K562 (cell line): ENCODE data around the gene TRUB2. TPM values are rescaled to one million over a fixed set of nuclear protein-coding genes. Genes with fewer than 3 reads are reported as not detected.

Experiments
- CEBPG ChIP-seq, 3 experiments: fragments of 200-800 bp in 1 of 3; sonication (Bioruptor generic) in 1 of 3; sonication (generic) in 1 of 3; formaldehyde crosslinking in 1 of 3; IDR thresholded peaks in 2 of 3; conservative IDR thresholded peaks in 1 of 3; 2 replicates each; pipeline versions ENCODE4 v1.6.1 to v1.8.0; 2016 to 2022; ENCODE audit warnings: missing compliant biosample characterization in 2 of 3, missing genetic modification characterization in 2 of 3, mild to moderate bottlenecking in 1 of 3, missing genetic modification reagents in 1 of 3
- CHD2 ChIP-seq: IDR thresholded peaks from 2 replicates; pipeline ENCODE4 v1.6.1; 2011; ENCODE audit warnings: low read depth, low read length
- ESRRA ChIP-seq: fragments of 450-650 bp; IDR thresholded peaks from 2 replicates; pipeline ENCODE4 v1.6.1; 2014; ENCODE audit warnings: low read depth, mild to moderate bottlenecking, moderate library complexity, borderline replicate concordance
- FOS ChIP-seq: IDR thresholded peaks from 3 replicates; pipeline ENCODE4 v1.6.1; 2011; ENCODE audit not compliant: insufficient read length; ENCODE audit errors: extremely low read depth
- FOXK1 ChIP-seq: sonication (generic); formaldehyde crosslinking; IDR thresholded peaks from 2 replicates; pipeline ENCODE4 v1.8.0; 2022; ENCODE audit warnings: missing genetic modification reagents, mild to moderate bottlenecking, borderline replicate concordance
- GABPB1 ChIP-seq: sonication (generic); formaldehyde crosslinking; IDR thresholded peaks from 2 replicates; pipeline ENCODE4 v1.8.0; 2022; ENCODE audit warnings: mild to moderate bottlenecking, missing genetic modification reagents
- GTF2A2 ChIP-seq: IDR thresholded peaks from 2 replicates; pipeline ENCODE4 v1.6.1; 2016; ENCODE audit warnings: mild to moderate bottlenecking, missing genetic modification characterization, missing compliant biosample characterization
- HCFC1 ChIP-seq: IDR thresholded peaks from 2 replicates; pipeline ENCODE4 v1.6.1; 2012; ENCODE audit warnings: low read depth, low read length, improper control_type of control experiment
- NCOR1 ChIP-seq: fragments of 450-650 bp; IDR thresholded peaks from 2 replicates; pipeline ENCODE4 v1.6.1; 2016; ENCODE audit warnings: mild to moderate bottlenecking, moderate library complexity
- NR4A1 ChIP-seq, 2 experiments: fragments of 250-450 bp in 1 of 2; fragments of 450-650 bp in 1 of 2; sonication (Bioruptor Pico) in 1 of 2; IDR thresholded peaks; 2 replicates each; pipeline versions ENCODE4 v1.4.0 to v1.6.1; 2016 to 2020; ENCODE audit warnings: mild to moderate bottlenecking in 2 of 2, missing compliant biosample characterization in 1 of 2, missing genetic modification characterization in 1 of 2, moderate library complexity in 1 of 2
- PCBP1 ChIP-seq: fragments of 200-400 bp; formaldehyde crosslinking; IDR thresholded peaks from 2 replicates; pipeline ENCODE4 v1.6.1; 2018; ENCODE audit warnings: mild to moderate bottlenecking, low read depth, low read length; ENCODE audit not compliant: poor library complexity, severe bottlenecking
- RB1 ChIP-seq: fragments of 450-650 bp; IDR thresholded peaks from 2 replicates; pipeline ENCODE4 v1.6.1; 2017; ENCODE audit warnings: low read depth, mild to moderate bottlenecking
- RBBP5 ChIP-seq: fragments of 200-600 bp; sonication (generic); IDR thresholded peaks from 2 replicates; pipeline ENCODE4 v1.6.1; 2012; ENCODE audit warnings: borderline replicate concordance, mild to moderate bottlenecking, low read length, control low read depth, inconsistent platforms; ENCODE audit not compliant: insufficient read depth, poor library complexity, severe bottlenecking
- SIN3A ChIP-seq, 2 experiments: fragments of 150-350 bp in 1 of 2; IDR thresholded peaks; 2 replicates each; pipeline ENCODE4 v1.6.1; 2011 to 2016; ENCODE audit warnings: borderline replicate concordance in 2 of 2, low read depth in 2 of 2, low read length in 2 of 2, mild to moderate bottlenecking in 2 of 2, moderate library complexity in 2 of 2; ENCODE audit not compliant: control insufficient read depth in 1 of 2
- SMAD4 ChIP-seq: fragments of 250-450 bp; sonication (Bioruptor Pico); conservative IDR thresholded peaks from 2 replicates; pipeline ENCODE4 v1.8.0; 2021; ENCODE audit warnings: inconsistent platforms, mild to moderate bottlenecking, moderate library complexity
- SUPT5H ChIP-seq: fragments of 450-650 bp; IDR thresholded peaks from 2 replicates; pipeline ENCODE4 v1.6.1; 2016
- TCFL5 ChIP-seq: fragments of 250-450 bp; sonication (Bioruptor Pico); conservative IDR thresholded peaks from 2 replicates; pipeline ENCODE4 v1.6.1; 2021; ENCODE audit warnings: mild to moderate bottlenecking, moderate library complexity, matching md5 sums
- YY1 ChIP-seq, 3 experiments: IDR thresholded peaks; 2 replicates each; pipeline ENCODE4 v1.6.1; 2011; ENCODE audit warnings: low read length in 2 of 3, mild to moderate bottlenecking in 2 of 3, moderate library complexity in 2 of 3, borderline replicate concordance in 1 of 3, control low read depth in 1 of 3, low read depth in 1 of 3; ENCODE audit not compliant: insufficient read depth in 3 of 3, insufficient replicate concordance in 2 of 3, control insufficient read depth in 1 of 3, insufficient read length in 1 of 3; ENCODE audit errors: extremely low read depth in 1 of 3
- ZNF121 ChIP-seq: sonication (generic); formaldehyde crosslinking; conservative IDR thresholded peaks from 2 replicates; pipeline ENCODE4 v1.8.0; 2022; ENCODE audit warnings: missing genetic modification reagents
- ZNF253 ChIP-seq: fragments of 250-450 bp; sonication (Bioruptor Pico); conservative IDR thresholded peaks from 2 replicates; pipeline ENCODE4 v1.6.1; 2021; ENCODE audit warnings: mild to moderate bottlenecking
- ZNF75A ChIP-seq: fragments of 450-650 bp; formaldehyde crosslinking; IDR thresholded peaks from 2 replicates; pipeline ENCODE4 v1.4.0; 2020; ENCODE audit warnings: mild to moderate bottlenecking
- polyA plus RNA-seq, 8 experiments: library from polyadenylated mRNA; depleted of rRNA in 4 of 8; stranded (reverse) in 5 of 8; unstranded in 3 of 8; fragments of >200 nt; fragmentation: Nextera tagmentation in 2 of 8; fragmentation: Illumina TruSeq in 1 of 8; extraction: Ambion mirVana in 2 of 8; extraction: Trizol in 1 of 8; gene quantifications; 2 replicates each; pipeline versions ENCODE4 v1.2.1 to v1.2.3, GENCODE V29; 2011 to 2014; ENCODE audit warnings: inconsistent platforms in 1 of 8, missing spikeins in 1 of 8
- total RNA-seq, 7 experiments: library from RNA; depleted of rRNA in 6 of 7; stranded (reverse); fragments of >200 nt in 6 of 7; fragmentation: Illumina TruSeq in 2 of 7; extraction: Trizol in 2 of 7; gene quantifications; 2 replicates each; pipeline versions ENCODE4 v1.2.1 to v1.2.3, GENCODE V29; 2011 to 2021; ENCODE audit warnings: low replicate concordance in 1 of 7
- TF ChIP-seq, protein P1 (sequence below), 3 experiments: fragments of 200-800 bp in 1 of 3; sonication (Bioruptor generic) in 1 of 3; sonication (generic) in 1 of 3; formaldehyde crosslinking in 1 of 3; IDR thresholded peaks; 2 replicates each; pipeline versions ENCODE4 v1.6.1 to v1.8.0; 2016 to 2022; ENCODE audit warnings: mild to moderate bottlenecking in 2 of 3, missing compliant biosample characterization in 2 of 3, missing genetic modification characterization in 2 of 3, missing genetic modification reagents in 1 of 3
- TF ChIP-seq, protein P2 (sequence below): fragments of 250-450 bp; sonication (Bioruptor Pico); IDR thresholded peaks from 2 replicates; pipeline ENCODE4 v1.8.0; 2021; ENCODE audit warnings: mild to moderate bottlenecking, moderate library complexity

The TRUB2 gene
- total and polyA plus RNA-seq, 9 of the 15 experiments (the other 6 are each of a cell fraction or from before 2014, with no cell fraction given) = 9.3 to 110 (median 63.0) TPM

DNA sequence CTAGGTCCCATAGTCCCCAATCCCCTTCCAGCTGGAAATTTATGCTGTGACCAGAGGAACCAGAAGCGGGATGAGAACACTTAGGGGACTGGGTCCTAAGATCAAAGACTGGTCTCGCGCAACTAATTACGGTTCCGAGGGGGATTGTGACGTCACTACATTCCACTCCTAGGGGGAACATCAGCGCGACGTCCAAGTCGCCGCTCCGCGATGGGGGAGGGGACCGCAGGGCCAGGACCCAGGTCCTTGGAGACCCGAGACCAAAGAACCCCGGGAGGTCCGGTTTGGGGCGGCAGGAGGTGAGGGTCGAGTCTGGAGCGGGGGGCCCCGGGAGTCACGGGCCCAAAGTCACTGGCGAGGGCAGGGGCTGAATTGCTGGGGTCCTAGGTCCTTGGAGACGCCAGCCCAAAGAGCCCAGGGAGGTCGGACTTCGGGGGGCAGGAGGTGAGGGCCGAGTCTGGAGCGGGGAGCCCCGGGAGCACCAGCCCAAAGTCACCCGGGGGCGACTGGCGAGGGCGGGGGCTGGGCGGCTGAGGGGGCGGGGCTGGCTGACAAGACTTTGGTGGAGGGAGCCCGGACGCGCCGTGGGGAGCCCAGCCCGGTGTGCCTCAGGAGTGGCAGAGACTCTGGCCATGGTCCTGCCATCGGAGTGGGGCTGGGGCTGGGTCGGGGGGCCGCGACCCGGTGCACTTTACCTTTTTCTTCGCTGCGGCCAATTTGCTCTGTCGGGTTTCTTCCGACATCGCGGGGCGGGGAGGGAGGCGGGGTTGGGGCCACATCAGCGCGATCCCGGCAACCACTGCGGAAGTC, 46.8 kb downstream of the TRUB2 start, which contains the start of gene GOLGA2 (continued):
- peak; percentile 77; the same call in 1 of the 2 replicates for TF ChIP-seq NR4A1 (CRISPR knock-in tag; IDR thresholded peaks at IDR 0.05)
- peak; percentile 69; the same call in 1 of the 2 replicates for TF ChIP-seq NR4A1 (tag; IDR thresholded peaks at IDR 0.05)
- 0 out of 2 replicates have a peak, but pooled peaks have one; percentile 52 for TF ChIP-seq TCFL5 (CRISPR knock-in tag)
- TF ChIP-seq YY1 (IDR thresholded peaks at IDR 0.05; ENCODE audit: borderline replicate concordance in 1 of 3, control insufficient read depth in 1 of 3, extremely low read depth in 1 of 3, insufficient read depth in 3 of 3, insufficient read length in 1 of 3, insufficient replicate concordance in 2 of 3, low read depth in 1 of 3, low read length in 2 of 3) = no peak
- no peak for TF ChIP-seq SUPT5H
- peak; percentile 69 for TF ChIP-seq CHD2
- TF ChIP-seq FOS = no peak
- TF ChIP-seq CEBPG (CRISPR knock-in tag; IDR thresholded peaks at IDR 0.05) = no peak
- no peak for TF ChIP-seq CEBPG (tag; conservative IDR thresholded peaks at IDR 0.05 in 1 of 2, IDR thresholded peaks at IDR 0.05 in 1 of 2)
- TF ChIP-seq GTF2A2 (tag) = peak; percentile 55; the same call in 1 of the 2 replicates
- TF ChIP-seq NCOR1 = no peak
- peak; percentile 64 for TF ChIP-seq SMAD4 (CRISPR knock-in tag)
- TF ChIP-seq HCFC1 = peak; percentile 34; the same call in 1 of the 2 replicates
- TF ChIP-seq GABPB1 (CRISPR knock-in tag) = no peak
- no peak for TF ChIP-seq RB1
- peak in 1 of 2 experiments; percentile 98; a peak in 2 of 4 replicates for TF ChIP-seq SIN3A (IDR thresholded peaks at IDR 0.05; ENCODE audit: borderline replicate concordance in 2 of 2, control insufficient read depth in 1 of 2, low read depth in 2 of 2, low read length in 2 of 2)
- TF ChIP-seq FOXK1 (CRISPR knock-in tag) = no peak
- peak; percentile 84 for TF ChIP-seq PCBP1
- TF ChIP-seq ZNF121 = no peak
- TF ChIP-seq, protein P1, sequence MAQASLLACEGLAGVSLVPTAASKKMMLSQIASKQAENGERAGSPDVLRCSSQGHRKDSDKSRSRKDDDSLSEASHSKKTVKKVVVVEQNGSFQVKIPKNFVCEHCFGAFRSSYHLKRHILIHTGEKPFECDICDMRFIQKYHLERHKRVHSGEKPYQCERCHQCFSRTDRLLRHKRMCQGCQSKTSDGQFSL (CRISPR knock-in tag; IDR thresholded peaks at IDR 0.05) = no peak
- TF ChIP-seq, protein P1 (tag; IDR thresholded peaks at IDR 0.05) = no peak
- TF ChIP-seq ESRRA = no peak
- TF ChIP-seq, protein P2, sequence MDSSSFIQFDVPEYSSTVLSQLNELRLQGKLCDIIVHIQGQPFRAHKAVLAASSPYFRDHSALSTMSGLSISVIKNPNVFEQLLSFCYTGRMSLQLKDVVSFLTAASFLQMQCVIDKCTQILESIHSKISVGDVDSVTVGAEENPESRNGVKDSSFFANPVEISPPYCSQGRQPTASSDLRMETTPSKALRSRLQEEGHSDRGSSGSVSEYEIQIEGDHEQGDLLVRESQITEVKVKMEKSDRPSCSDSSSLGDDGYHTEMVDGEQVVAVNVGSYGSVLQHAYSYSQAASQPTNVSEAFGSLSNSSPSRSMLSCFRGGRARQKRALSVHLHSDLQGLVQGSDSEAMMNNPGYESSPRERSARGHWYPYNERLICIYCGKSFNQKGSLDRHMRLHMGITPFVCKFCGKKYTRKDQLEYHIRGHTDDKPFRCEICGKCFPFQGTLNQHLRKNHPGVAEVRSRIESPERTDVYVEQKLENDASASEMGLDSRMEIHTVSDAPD (CRISPR knock-in tag) = no peak
- TF ChIP-seq ZNF253 (CRISPR knock-in tag) = peak; percentile 69; the same call in 1 of the 2 replicates
- TF ChIP-seq ZNF75A (CRISPR knock-in tag) = no peak; the same call in 1 of the 2 replicates
- TF ChIP-seq RBBP5 = peak; percentile 66
